Transverse colon (tissue), 4 donors: ENCODE data around the gene WWOX. TPM values are rescaled to one million over a fixed set of nuclear protein-coding genes. Genes with fewer than 3 reads are reported as not detected.

Experiments used
- DNase-seq: peaks from one replicate; pipeline ENCODE4 v3.0.0-alpha.2; 2019
- H3K27ac ChIP-seq, 4 donors: fragments of 200-600 bp; sonication (generic); 2 replicates each; pipeline ENCODE4 v1.5.1; 2016 to 2018; ENCODE audit warnings: inconsistent platforms in 4 of 4
- H3K27me3 ChIP-seq: fragments of 200-600 bp; sonication (generic); 2 replicates; pipeline ENCODE4 v1.5.1; 2017; ENCODE audit warnings: inconsistent platforms
- H3K36me3 ChIP-seq, 4 donors: fragments of 200-600 bp; sonication (generic); 2 replicates each; pipeline ENCODE4 v1.5.1; 2017 to 2019; ENCODE audit warnings: inconsistent platforms in 4 of 4
- H3K4me1 ChIP-seq, 4 donors: fragments of 200-600 bp; sonication (generic); 2 replicates each; pipeline ENCODE4 v1.5.1; 2017 to 2020; ENCODE audit warnings: inconsistent platforms in 4 of 4
- H3K4me3 ChIP-seq, 4 donors: fragments of 200-600 bp; sonication (generic); 1 replicate in 1 of 4; 2 replicates in 3 of 4; pipeline versions ENCODE4 v1.5.1 to v1.6.1; 2017 to 2019; ENCODE audit warnings: inconsistent platforms in 4 of 4
- H3K9me3 ChIP-seq, 2 donors: fragments of 200-600 bp; sonication (generic); 2 replicates each; pipeline ENCODE4 v1.5.1; 2017 to 2019; ENCODE audit warnings: inconsistent platforms in 2 of 2
- EP300 ChIP-seq: sonication (generic); formaldehyde crosslinking; IDR thresholded peaks from one replicate; pipeline ENCODE4 v1.6.1; 2017; ENCODE audit warnings: antibody characterized with exemption, low read depth
- POLR2A ChIP-seq: fragments of 450-650 bp; IDR thresholded peaks from one replicate; pipeline ENCODE4 v1.6.1; 2016; ENCODE audit warnings: antibody characterized with exemption, mild to moderate bottlenecking, moderate library complexity
- POLR2AphosphoS5 ChIP-seq, 3 donors: sonication (generic); formaldehyde crosslinking; IDR thresholded peaks; one replicate each; pipeline ENCODE4 v1.6.1; 2016; ENCODE audit warnings: antibody characterized with exemption in 3 of 3
- WGBS, 2 donors: methylation state at CpG; one replicate each; pipeline ENCODE4 v1.1.5; 2018; ENCODE audit warnings: low coverage in 1 of 2; 5-methylcytosine and 5-hydroxymethylcytosine counted together
- in situ Hi-C, 4 donors: fragments of 200-750 bp; cut with MboI; loops; one replicate each; pipeline versions ENCODE4 v1.15.0 to v1.15.1; 2017; ENCODE audit warnings: low sequenced_read_pairs in 3 of 4, low pct_ligation_motif_present in 1 of 4, low pct_unique_long_range_greater_than_20kb in 1 of 4
- intact Hi-C: fragments of 100-400 bp; cut with DNase I; formaldehyde crosslinking; loops from one replicate; pipeline ENCODE4 v1.15.1; 2023; ENCODE audit warnings: low total_unique reads
- total RNA-seq, 4 donors: library from RNA; depleted of rRNA; stranded (reverse); fragments of >200 nt; gene quantifications; one replicate each; pipeline ENCODE4 v1.1.0, GENCODE V29; 2016
- TF ChIP-seq, protein P1 (sequence below), 5 experiments: fragments of 200-600 bp in 3 of 5; fragments of 450-650 bp in 2 of 5; sonication (generic) in 3 of 5; IDR thresholded peaks; 1 replicate in 2 of 5; 2 replicates in 3 of 5; pipeline ENCODE4 v1.5.1; 2016 to 2017; ENCODE audit warnings: antibody characterized with exemption in 5 of 5, inconsistent platforms in 3 of 5, mild to moderate bottlenecking in 2 of 5, moderate library complexity in 1 of 5

Gene WWOX
- total RNA-seq, 4 donors from 2014 or later = 11.2 to 53.8 (median 24.8) TPM

DNA sequence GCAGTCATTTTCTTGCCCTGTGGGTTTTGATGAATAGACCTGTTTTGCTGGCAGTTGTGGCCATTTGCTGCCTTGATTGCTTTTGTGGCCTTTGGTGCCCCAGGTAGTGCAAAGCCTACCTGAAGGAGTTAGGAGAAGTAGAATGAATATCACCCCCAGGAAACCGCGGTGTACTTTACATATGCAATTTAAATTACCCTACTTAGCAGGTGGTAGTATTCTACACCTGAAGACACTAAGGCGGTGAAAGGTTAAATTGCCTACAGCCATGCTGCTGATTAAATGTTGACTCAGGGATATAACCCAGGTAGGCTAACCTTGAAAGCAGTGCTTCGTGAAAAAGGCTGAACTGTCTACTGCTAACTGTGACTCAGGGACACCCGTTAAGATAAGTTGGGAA lies 27.2 kb upstream of the WWOX start:
- H3K27ac ChIP-seq = no peak overlapping the region
- no peaks in the 10 kb centered on the region for H3K4me1 ChIP-seq
- TF ChIP-seq POLR2AphosphoS5 (IDR thresholded peaks at IDR 0.05) = no peak
- no peak for TF ChIP-seq EP300
- no peak for TF ChIP-seq POLR2A
- TF ChIP-seq, protein P1, sequence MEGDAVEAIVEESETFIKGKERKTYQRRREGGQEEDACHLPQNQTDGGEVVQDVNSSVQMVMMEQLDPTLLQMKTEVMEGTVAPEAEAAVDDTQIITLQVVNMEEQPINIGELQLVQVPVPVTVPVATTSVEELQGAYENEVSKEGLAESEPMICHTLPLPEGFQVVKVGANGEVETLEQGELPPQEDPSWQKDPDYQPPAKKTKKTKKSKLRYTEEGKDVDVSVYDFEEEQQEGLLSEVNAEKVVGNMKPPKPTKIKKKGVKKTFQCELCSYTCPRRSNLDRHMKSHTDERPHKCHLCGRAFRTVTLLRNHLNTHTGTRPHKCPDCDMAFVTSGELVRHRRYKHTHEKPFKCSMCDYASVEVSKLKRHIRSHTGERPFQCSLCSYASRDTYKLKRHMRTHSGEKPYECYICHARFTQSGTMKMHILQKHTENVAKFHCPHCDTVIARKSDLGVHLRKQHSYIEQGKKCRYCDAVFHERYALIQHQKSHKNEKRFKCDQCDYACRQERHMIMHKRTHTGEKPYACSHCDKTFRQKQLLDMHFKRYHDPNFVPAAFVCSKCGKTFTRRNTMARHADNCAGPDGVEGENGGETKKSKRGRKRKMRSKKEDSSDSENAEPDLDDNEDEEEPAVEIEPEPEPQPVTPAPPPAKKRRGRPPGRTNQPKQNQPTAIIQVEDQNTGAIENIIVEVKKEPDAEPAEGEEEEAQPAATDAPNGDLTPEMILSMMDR (IDR thresholded peaks at IDR 0.05) = no peak
- intact Hi-C loops = no loop called here
- H3K9me3 ChIP-seq = no peaks in the 10 kb centered on the region
- no peak for DNase-seq
- in situ Hi-C loops = no loop called here
- WGBS, 2 donors = 16% methylated on average over 5 of the region's 5 CpGs
- H3K27me3 ChIP-seq = no peaks in the 10 kb centered on the region
- no peaks in the 10 kb centered on the region for H3K36me3 ChIP-seq
- no peak overlapping the region for H3K4me3 ChIP-seq

DNA sequence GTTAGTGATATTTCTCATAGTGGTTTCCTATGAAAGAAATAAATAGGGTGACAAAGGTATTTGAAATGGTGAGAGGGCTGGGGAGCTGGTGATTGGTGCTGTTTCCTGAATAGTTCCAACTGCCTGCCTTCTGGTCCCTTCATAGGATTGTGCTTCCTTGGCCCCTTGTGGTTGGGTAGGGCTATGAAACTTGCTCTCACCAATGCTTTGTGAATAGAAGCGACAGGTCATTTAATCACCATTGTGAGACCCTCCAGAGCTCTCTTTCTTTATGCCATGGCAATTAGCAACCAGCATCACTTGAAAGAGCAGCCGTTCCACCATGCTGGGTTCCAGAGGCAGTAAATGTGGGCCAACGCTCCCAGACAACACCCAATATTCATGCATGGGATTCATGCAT lies 23.7 kb upstream of the WWOX start:
- Histone ChIP-seq H3K27ac (no peak overlapping the region), H3K36me3 (no peaks in the 10 kb centered on the region), H3K4me3 (no peak overlapping the region), H3K9me3 (no peaks in the 10 kb centered on the region), H3K27me3 (no peaks in the 10 kb centered on the region), H3K4me1 (no peaks in the 10 kb centered on the region)
- TF ChIP-seq EP300 = no peak
- TF ChIP-seq POLR2A = no peak
- TF ChIP-seq, protein P1 (IDR thresholded peaks at IDR 0.05) = no peak
- TF ChIP-seq POLR2AphosphoS5 (IDR thresholded peaks at IDR 0.05) = no peak
- intact Hi-C loops (no loop called here), in situ Hi-C loops (no loop called here)
- 69% methylated on average over 3 of the region's 3 CpGs; no CpG with 5 or more reads in 1 of the 2 donors for WGBS, 2 donors
- no peak for DNase-seq

DNA sequence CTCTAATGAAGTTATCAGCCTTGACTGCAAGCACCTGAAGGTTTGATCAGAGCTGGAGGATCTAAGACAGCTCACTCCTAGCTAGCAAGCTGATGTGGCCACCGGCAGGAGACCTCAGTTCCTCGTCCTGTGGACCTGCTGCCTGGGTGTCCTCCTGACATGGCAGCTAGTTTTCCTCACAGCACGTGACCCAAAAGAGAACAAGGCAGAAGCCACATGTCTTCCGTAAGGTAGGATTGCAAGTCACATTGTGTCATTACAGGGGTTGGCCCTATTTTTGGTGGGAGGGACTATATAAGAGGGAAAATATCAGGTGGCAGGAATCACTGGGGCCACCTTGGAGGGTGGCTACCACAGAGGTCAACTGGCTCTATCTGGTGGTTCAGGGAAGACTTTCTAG lies 18.1 kb upstream of the WWOX start:
- H3K27ac ChIP-seq = no peak overlapping the region
- DNase-seq = no peak
- TF ChIP-seq POLR2AphosphoS5 (IDR thresholded peaks at IDR 0.05) = no peak
- no peak for TF ChIP-seq EP300
- TF ChIP-seq POLR2A = no peak
- TF ChIP-seq, protein P1 (IDR thresholded peaks at IDR 0.05) = no peak
- in situ Hi-C loops = no loop called here
- 89% methylated on average over 4 of the region's 4 CpGs; no CpG with 5 or more reads in 1 of the 2 donors for WGBS, 2 donors
- no peaks in the 10 kb centered on the region for H3K4me1 ChIP-seq
- H3K27me3 ChIP-seq = no peaks in the 10 kb centered on the region
- no peaks in the 10 kb centered on the region for H3K36me3 ChIP-seq
- intact Hi-C loops = no loop called here
- H3K9me3 ChIP-seq = no peaks in the 10 kb centered on the region
- no peak overlapping the region for H3K4me3 ChIP-seq

DNA sequence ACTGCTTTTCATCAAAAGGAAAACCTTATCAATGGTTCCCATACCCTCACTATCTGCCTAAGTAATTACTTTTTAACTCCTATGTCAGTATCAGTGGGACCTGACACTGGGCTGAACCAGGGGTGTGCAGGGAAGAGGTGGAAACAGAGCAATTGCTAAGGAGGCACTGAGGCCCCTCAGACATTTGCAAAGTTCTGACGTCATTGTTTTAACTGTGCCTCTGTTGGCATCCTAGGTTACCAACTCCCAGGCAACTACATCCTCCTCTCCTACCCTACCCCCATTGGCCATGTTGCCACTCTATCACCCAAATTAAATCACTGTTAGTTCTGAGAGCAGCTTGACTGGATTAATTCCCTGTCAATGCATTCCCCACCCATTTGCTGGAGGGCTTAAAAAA lies 8.0 kb upstream of the WWOX start:
- no peak for DNase-seq
- TF ChIP-seq POLR2AphosphoS5 (IDR thresholded peaks at IDR 0.05) = no peak
- TF ChIP-seq EP300 = no peak
- TF ChIP-seq, protein P1 (IDR thresholded peaks at IDR 0.05) = no peak
- no peak for TF ChIP-seq POLR2A
- Histone ChIP-seq H3K4me3 (no peak overlapping the region), H3K27ac (no peak overlapping the region), H3K9me3 (no peaks in the 10 kb centered on the region), H3K36me3 (no peaks in the 10 kb centered on the region), H3K27me3 (peaks cover 16% of the 10 kb centered on the region), H3K4me1 (no peaks in the 10 kb centered on the region)
- intact Hi-C loops (no loop called here), in situ Hi-C loops (no loop called here)
- 86 to 88% methylated on average over 1 of the region's 1 CpG for WGBS, 2 donors
